CD4-positive, CD25-positive, alpha-beta regulatory T cell (primary cell): ENCODE data around the gene FAM222A. TPM values are rescaled to one million over a fixed set of nuclear protein-coding genes. Genes with fewer than 3 reads are reported as not detected.

ENCODE experiments used
- ATAC-seq, 2 donors: fragments of 150-1000 bp; cut with Tn5 transposase; one replicate each; pipeline ENCODE4 v1.10.0; 2021; ENCODE audit warnings: low read depth in 2 of 2, moderate number of reproducible peaks in 2 of 2, moderate library complexity in 1 of 2
- DNase-seq, 3 donors: peaks; one replicate each; pipeline versions ENCODE4 v3.0.0 to v3.0.0-alpha.2; 2012 to 2022; ENCODE audit warnings: mixed read lengths in 1 of 3
- H3K27ac ChIP-seq: one replicate; pipeline ENCODE4 v1.7.0; 2013; ENCODE audit warnings: mild to moderate bottlenecking, low read length; ENCODE audit not compliant: insufficient read depth, poor library complexity, severe bottlenecking
- H3K27me3 ChIP-seq: one replicate; pipeline ENCODE4 v1.7.0; 2013; ENCODE audit warnings: low read length; ENCODE audit not compliant: control insufficient read depth, insufficient read depth
- H3K36me3 ChIP-seq: one replicate; pipeline ENCODE4 v1.7.0; 2013; ENCODE audit warnings: mild to moderate bottlenecking, low read length, moderate library complexity; ENCODE audit not compliant: control insufficient read depth, insufficient read depth
- H3K4me1 ChIP-seq: 2 replicates; pipeline ENCODE4 v1.7.0; 2013; ENCODE audit warnings: mild to moderate bottlenecking, low read length; ENCODE audit not compliant: insufficient read depth, control insufficient read depth, poor library complexity, severe bottlenecking
- H3K4me3 ChIP-seq: one replicate; pipeline ENCODE4 v1.7.0; 2013; ENCODE audit warnings: low read depth, mild to moderate bottlenecking, low read length, moderate library complexity
- H3K9me3 ChIP-seq, 2 experiments: 1 replicate in 1 of 2; 2 replicates in 1 of 2; pipeline ENCODE4 v1.7.0; 2013; ENCODE audit warnings: low read length in 2 of 2, mild to moderate bottlenecking in 1 of 2, moderate library complexity in 1 of 2; ENCODE audit not compliant: control insufficient read depth in 2 of 2
- H3K27ac Mint-ChIP-seq, 3 donors: one replicate each; pipeline ENCODE4 v1.8.0; 2020 to 2022; ENCODE audit warnings: mild to moderate bottlenecking in 3 of 3, mixed read lengths in 3 of 3, moderate library complexity in 2 of 3
- H3K27me3 Mint-ChIP-seq: one replicate; pipeline ENCODE4 v1.8.0; 2022; ENCODE audit warnings: mild to moderate bottlenecking, mixed read lengths
- H3K36me3 Mint-ChIP-seq: one replicate; pipeline ENCODE4 v1.8.0; 2020; ENCODE audit warnings: mixed read lengths
- H3K4me1 Mint-ChIP-seq, 4 donors: one replicate each; pipeline ENCODE4 v1.8.0; 2020 to 2022; ENCODE audit warnings: mixed read lengths in 4 of 4, mild to moderate bottlenecking in 1 of 4
- H3K4me3 Mint-ChIP-seq, 4 donors: one replicate each; pipeline ENCODE4 v1.8.0; 2020 to 2022; ENCODE audit warnings: mild to moderate bottlenecking in 4 of 4, mixed read lengths in 4 of 4, moderate library complexity in 3 of 4
- H3K9me3 Mint-ChIP-seq, 7 donors: one replicate each; pipeline ENCODE4 v1.8.0; 2020 to 2022; ENCODE audit warnings: mixed read lengths in 7 of 7, mild to moderate bottlenecking in 3 of 7, moderate library complexity in 2 of 7
- polyA plus RNA-seq, 4 donors: library from polyadenylated mRNA; unstranded; fragments of 300-500 nt; fragmentation: Illumina TruSeq; gene quantifications; one replicate each; pipeline ENCODE4 v1.2.3, GENCODE V29; 2021
- total RNA-seq: library from RNA; stranded (reverse); gene quantifications from one replicate; pipeline ENCODE4 v1.2.3, GENCODE V29; 2022

The FAM222A gene
- total and polyA plus RNA-seq, 5 donors from 2014 or later: 0.08 to 2.3 TPM; not detected in 3

DNA sequence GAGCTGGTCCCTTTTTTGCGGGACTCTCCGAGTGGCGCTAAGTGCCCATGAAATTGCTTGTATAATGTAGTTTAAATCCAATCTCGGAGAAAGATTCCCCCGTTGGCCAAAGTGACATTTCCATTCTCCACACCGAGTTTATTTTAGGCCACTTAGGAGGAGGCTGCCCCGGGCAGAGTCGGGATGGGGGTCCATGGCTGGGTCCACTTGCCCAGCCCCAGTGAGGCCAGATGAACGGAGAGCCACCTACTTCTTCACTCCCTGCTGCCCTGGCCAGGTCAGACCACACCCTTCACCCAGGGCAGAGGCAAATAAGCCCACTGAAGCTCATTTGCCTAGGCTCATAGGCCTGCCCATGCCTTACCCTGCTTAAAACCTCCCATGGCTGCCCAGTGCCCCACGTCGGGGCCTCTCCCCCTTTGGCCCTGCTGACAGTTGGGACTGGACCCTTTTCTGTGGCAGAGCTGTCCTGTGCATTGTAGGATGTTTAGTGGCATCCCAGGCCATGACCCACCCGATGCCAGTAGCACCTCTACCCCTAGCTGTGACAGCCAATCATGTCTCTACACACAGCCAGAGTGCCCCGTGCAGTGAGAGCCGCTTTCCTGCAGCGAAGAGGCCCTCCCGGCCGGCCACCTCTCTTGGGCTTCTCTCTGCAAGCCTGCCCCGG lies 51.3 kb downstream of the FAM222A start:
- Mint-ChIP-seq H3K4me1 (no peaks in the 10 kb centered on the region), H3K9me3 (peaks cover 0 to 4% (median 0%) of the 10 kb centered on the region in 7 donors), H3K27me3 (no peaks in the 10 kb centered on the region), H3K36me3 (no peaks in the 10 kb centered on the region), H3K4me3 (no peak overlapping the region), H3K27ac (no peak overlapping the region)
- Histone ChIP-seq H3K4me1 (no peaks in the 10 kb centered on the region), H3K9me3 (no peaks in the 10 kb centered on the region), H3K4me3 (no peak overlapping the region), H3K36me3 (no peaks in the 10 kb centered on the region), H3K27me3 (no peaks in the 10 kb centered on the region), H3K27ac (no peak overlapping the region)
- no peak for DNase-seq
- no peak for ATAC-seq

- DNase-seq (no peak), ATAC-seq (no peak)
- Mint-ChIP-seq H3K36me3 (no peaks in the 10 kb centered on the region), H3K27ac (no peak overlapping the region), H3K4me1 (no peaks in the 10 kb centered on the region), H3K9me3 (peaks cover 0 to 4% (median 0%) of the 10 kb centered on the region in 7 donors), H3K4me3 (no peak overlapping the region), H3K27me3 (no peaks in the 10 kb centered on the region)
- Histone ChIP-seq H3K9me3 (no peaks in the 10 kb centered on the region), H3K27ac (no peak overlapping the region), H3K4me1 (no peaks in the 10 kb centered on the region), H3K4me3 (no peak overlapping the region), H3K27me3 (no peaks in the 10 kb centered on the region), H3K36me3 (no peaks in the 10 kb centered on the region)
Measured at GRCh38 chr12:109765446-109765810, 51.8 kb downstream of the FAM222A start.

- H3K27ac ChIP-seq: no peak overlapping the region
- H3K27me3 Mint-ChIP-seq: no peaks in the 10 kb centered on the region
- peaks cover 0 to 4% (median 0%) of the 10 kb centered on the region in 7 donors for H3K9me3 Mint-ChIP-seq
- H3K36me3 Mint-ChIP-seq: no peaks in the 10 kb centered on the region
- H3K36me3 ChIP-seq: no peaks in the 10 kb centered on the region
- H3K4me1 Mint-ChIP-seq: no peaks in the 10 kb centered on the region
- DNase-seq (no peak), ATAC-seq (no peak)
- no peaks in the 10 kb centered on the region for H3K9me3 ChIP-seq
- H3K4me1 ChIP-seq: no peaks in the 10 kb centered on the region
- H3K27me3 ChIP-seq: no peaks in the 10 kb centered on the region
- H3K4me3 ChIP-seq: no peak overlapping the region
- no peak overlapping the region for H3K27ac Mint-ChIP-seq
- no peak overlapping the region for H3K4me3 Mint-ChIP-seq
Measured at GRCh38 chr12:109766251-109766778, 52.7 kb downstream of the FAM222A start.

DNA sequence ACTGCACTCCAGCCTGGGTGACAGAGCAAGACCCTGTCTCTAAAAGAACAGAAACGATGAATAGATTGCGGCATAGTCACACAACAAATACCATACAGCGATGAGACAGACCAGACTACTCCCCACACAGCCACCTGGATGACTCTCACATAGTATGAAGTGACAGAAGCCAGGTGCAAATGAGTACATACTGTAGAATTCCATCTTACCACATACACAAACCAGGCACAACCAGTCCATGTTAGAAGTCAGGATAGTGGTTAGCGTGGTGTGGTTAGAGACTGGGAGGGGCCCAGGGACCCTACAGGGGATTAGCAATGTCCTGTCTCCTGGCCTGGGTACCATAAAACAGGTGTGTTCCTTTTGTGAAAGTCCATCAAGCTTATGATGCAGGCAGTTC lies 53.8 kb downstream of the FAM222A start:
- no peak overlapping the region for H3K4me3 Mint-ChIP-seq
- no peak for DNase-seq
- peaks cover 0 to under 1% (median 0%) of the 10 kb centered on the region in 7 donors for H3K9me3 Mint-ChIP-seq
- no peaks in the 10 kb centered on the region for H3K36me3 ChIP-seq
- no peak overlapping the region for H3K27ac ChIP-seq
- H3K36me3 Mint-ChIP-seq: no peaks in the 10 kb centered on the region
- no peaks in the 10 kb centered on the region for H3K4me1 ChIP-seq
- no peak for ATAC-seq
- no peaks in the 10 kb centered on the region for H3K9me3 ChIP-seq
- no peaks in the 10 kb centered on the region for H3K4me1 Mint-ChIP-seq
- no peak overlapping the region for H3K4me3 ChIP-seq
- no peaks in the 10 kb centered on the region for H3K27me3 ChIP-seq
- no peaks in the 10 kb centered on the region for H3K27me3 Mint-ChIP-seq
- no peak overlapping the region for H3K27ac Mint-ChIP-seq

- Mint-ChIP-seq H3K4me1 (peaks cover 0 to 1% (median 0%) of the 10 kb centered on the region in 4 donors), H3K9me3 (no peaks in the 10 kb centered on the region), H3K27me3 (no peaks in the 10 kb centered on the region), H3K36me3 (no peaks in the 10 kb centered on the region), H3K27ac (no peak overlapping the region), H3K4me3 (no peak overlapping the region)
- H3K9me3 ChIP-seq: no peaks in the 10 kb centered on the region
- H3K27ac ChIP-seq: no peak overlapping the region
- H3K4me1 ChIP-seq: no peaks in the 10 kb centered on the region
- no peaks in the 10 kb centered on the region for H3K36me3 ChIP-seq
- no peak for ATAC-seq
- H3K4me3 ChIP-seq: no peak overlapping the region
- no peak for DNase-seq
- H3K27me3 ChIP-seq: no peaks in the 10 kb centered on the region
Measured at GRCh38 chr12:109767991-109768900, 54.6 kb downstream of the FAM222A start.

- H3K27me3 ChIP-seq: no peaks in the 10 kb centered on the region
- peaks cover 0 to 3% (median 0%) of the 10 kb centered on the region in 4 donors for H3K4me1 Mint-ChIP-seq
- no peak overlapping the region for H3K27ac ChIP-seq
- H3K27me3 Mint-ChIP-seq: peaks cover 4% of the 10 kb centered on the region
- no peaks in the 10 kb centered on the region for H3K36me3 ChIP-seq
- H3K4me3 Mint-ChIP-seq: no peak overlapping the region
- no peaks in the 10 kb centered on the region for H3K9me3 Mint-ChIP-seq
- H3K36me3 Mint-ChIP-seq: no peaks in the 10 kb centered on the region
- no peak for ATAC-seq
- no peak for DNase-seq
- H3K27ac Mint-ChIP-seq: no peak overlapping the region
- no peaks in the 10 kb centered on the region for H3K4me1 ChIP-seq
- H3K9me3 ChIP-seq: no peaks in the 10 kb centered on the region
- H3K4me3 ChIP-seq: no peak overlapping the region
Measured at GRCh38 chr12:109768901-109769670, 55.5 kb downstream of the FAM222A start.

GRCh38 chr12:109770104-109770860 lies 56.7 kb downstream of the FAM222A start:
- Histone ChIP-seq H3K27ac (no peak overlapping the region), H3K9me3 (no peaks in the 10 kb centered on the region), H3K4me1 (no peaks in the 10 kb centered on the region), H3K4me3 (no peak overlapping the region), H3K36me3 (no peaks in the 10 kb centered on the region), H3K27me3 (no peaks in the 10 kb centered on the region)
- H3K36me3 Mint-ChIP-seq: no peaks in the 10 kb centered on the region
- H3K9me3 Mint-ChIP-seq: no peaks in the 10 kb centered on the region
- H3K27me3 Mint-ChIP-seq: peaks cover 4% of the 10 kb centered on the region
- DNase-seq (no peak), ATAC-seq (no peak)
- peaks cover 0 to 3% (median 0%) of the 10 kb centered on the region in 4 donors for H3K4me1 Mint-ChIP-seq
- no peak overlapping the region for H3K27ac Mint-ChIP-seq
- no peak overlapping the region for H3K4me3 Mint-ChIP-seq
